ENCODE measurements around the gene ARHGAP22.

DNA sequence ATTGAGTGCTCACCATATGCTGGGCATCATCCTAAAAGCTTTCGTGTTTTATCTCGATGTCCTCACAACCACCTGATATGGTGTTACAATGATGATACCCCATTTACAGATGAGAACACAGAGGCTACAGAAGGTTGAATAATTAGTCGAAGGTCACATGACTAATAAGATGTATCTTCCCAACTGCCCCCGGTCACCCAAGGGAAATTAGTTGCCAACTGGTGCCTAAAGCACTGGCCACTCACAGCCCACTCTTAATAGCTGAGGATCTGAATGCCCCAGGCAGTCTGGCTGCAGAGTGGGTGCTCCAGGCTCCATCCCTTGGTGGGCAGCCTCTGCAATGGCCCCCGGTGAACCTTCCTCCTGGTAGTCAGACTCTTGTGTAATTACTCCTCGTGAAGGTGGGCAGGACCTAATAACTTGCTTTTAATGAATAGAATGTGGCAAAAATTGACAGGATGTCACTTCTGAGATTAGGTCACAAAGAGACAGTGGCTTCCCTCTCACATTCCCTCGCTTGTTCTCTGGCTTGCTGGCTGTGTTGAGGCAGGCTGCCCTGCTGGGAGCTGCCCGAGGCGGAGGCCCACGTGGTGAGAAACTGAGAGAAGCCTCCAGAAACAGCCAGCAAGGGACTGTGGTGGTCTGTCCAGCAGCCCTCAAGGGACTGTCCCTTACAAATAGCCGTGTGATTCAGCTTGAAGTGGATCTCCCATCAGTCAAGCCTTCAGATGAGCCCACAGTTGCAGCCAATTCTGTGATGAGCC, 109.4 kb downstream of the ARHGAP22 start:
- TF ChIP-seq, protein P1, sequence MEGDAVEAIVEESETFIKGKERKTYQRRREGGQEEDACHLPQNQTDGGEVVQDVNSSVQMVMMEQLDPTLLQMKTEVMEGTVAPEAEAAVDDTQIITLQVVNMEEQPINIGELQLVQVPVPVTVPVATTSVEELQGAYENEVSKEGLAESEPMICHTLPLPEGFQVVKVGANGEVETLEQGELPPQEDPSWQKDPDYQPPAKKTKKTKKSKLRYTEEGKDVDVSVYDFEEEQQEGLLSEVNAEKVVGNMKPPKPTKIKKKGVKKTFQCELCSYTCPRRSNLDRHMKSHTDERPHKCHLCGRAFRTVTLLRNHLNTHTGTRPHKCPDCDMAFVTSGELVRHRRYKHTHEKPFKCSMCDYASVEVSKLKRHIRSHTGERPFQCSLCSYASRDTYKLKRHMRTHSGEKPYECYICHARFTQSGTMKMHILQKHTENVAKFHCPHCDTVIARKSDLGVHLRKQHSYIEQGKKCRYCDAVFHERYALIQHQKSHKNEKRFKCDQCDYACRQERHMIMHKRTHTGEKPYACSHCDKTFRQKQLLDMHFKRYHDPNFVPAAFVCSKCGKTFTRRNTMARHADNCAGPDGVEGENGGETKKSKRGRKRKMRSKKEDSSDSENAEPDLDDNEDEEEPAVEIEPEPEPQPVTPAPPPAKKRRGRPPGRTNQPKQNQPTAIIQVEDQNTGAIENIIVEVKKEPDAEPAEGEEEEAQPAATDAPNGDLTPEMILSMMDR (IDR thresholded peaks at IDR 0.05): no peak
- TF ChIP-seq EP300 (IDR thresholded peaks at IDR 0.05): no peak

Measured in tibial nerve (tissue), 4 donors.